K562 (cell line): ENCODE results near the gene ETV3.

Experiments
- CEBPZ ChIP-seq: fragments of 150-350 bp; IDR thresholded peaks from 2 replicates; pipeline ENCODE4 v1.6.1; 2014; ENCODE audit warnings: low read depth, mild to moderate bottlenecking, low read length, borderline replicate concordance
- CTCF ChIP-seq, 3 experiments: IDR thresholded peaks in 2 of 3; conservative IDR thresholded peaks in 1 of 3; 2 replicates each; pipeline ENCODE4 v1.5.1; 2011 to 2012; ENCODE audit warnings: low read length in 3 of 3, mild to moderate bottlenecking in 3 of 3, control low read depth in 2 of 3, improper control_type of control experiment in 1 of 3, inconsistent platforms in 1 of 3, low read depth in 1 of 3, mixed read lengths in 1 of 3, moderate library complexity in 1 of 3; ENCODE audit not compliant: insufficient read depth in 2 of 3
- EP300 ChIP-seq: IDR thresholded peaks from 2 replicates; pipeline ENCODE4 v1.6.1; 2012; ENCODE audit warnings: low read length, improper control_type of control experiment
- FOXA1 ChIP-seq: fragments of 450-650 bp; IDR thresholded peaks from 2 replicates; pipeline ENCODE4 v1.6.1; 2016; ENCODE audit warnings: mild to moderate bottlenecking, borderline replicate concordance
- HDAC6 ChIP-seq: IDR thresholded peaks from 2 replicates; pipeline ENCODE4 v1.6.1; 2012; ENCODE audit warnings: low read depth, mild to moderate bottlenecking, control low read depth, inconsistent platforms, low read length, moderate library complexity
- NFE2L1 ChIP-seq: fragments of 450-650 bp; IDR thresholded peaks from 2 replicates; pipeline ENCODE4 v1.6.1; 2016; ENCODE audit warnings: missing genetic modification characterization, low read depth, mild to moderate bottlenecking, missing compliant biosample characterization, moderate library complexity, borderline replicate concordance
- PML ChIP-seq: IDR thresholded peaks from 2 replicates; pipeline ENCODE4 v1.6.1; 2012; ENCODE audit warnings: low read length, inconsistent platforms
- POLR2A ChIP-seq: fragments of 450-650 bp; conservative IDR thresholded peaks from 2 replicates; pipeline ENCODE4 v1.6.1; 2016
- POLR2AphosphoS5 ChIP-seq: IDR thresholded peaks from 2 replicates; pipeline ENCODE4 v1.6.1; 2011; ENCODE audit warnings: mild to moderate bottlenecking, low read depth, low read length, moderate library complexity; ENCODE audit not compliant: control insufficient read depth, insufficient read depth
- SMARCC2 ChIP-seq: fragments of 450-650 bp; IDR thresholded peaks from 2 replicates; pipeline ENCODE4 v1.6.1; 2017; ENCODE audit warnings: antibody characterized with exemption, moderate library complexity, mild to moderate bottlenecking, low read depth
- ZBTB40 ChIP-seq, 2 experiments: fragments of 450-650 bp in 1 of 2; sonication (generic) in 1 of 2; formaldehyde crosslinking in 1 of 2; IDR thresholded peaks; 2 replicates each; pipeline versions ENCODE4 v1.7.1 to v1.9.0; 2016 to 2022; ENCODE audit warnings: inconsistent platforms in 1 of 2, mild to moderate bottlenecking in 1 of 2, missing genetic modification reagents in 1 of 2
- ZFP36 ChIP-seq: fragments of 150-350 bp; IDR thresholded peaks from 2 replicates; pipeline ENCODE4 v1.6.1; 2018; ENCODE audit warnings: low read length, low read depth; ENCODE audit not compliant: partially characterized antibody
- ZNF232 ChIP-seq: sonication (generic); formaldehyde crosslinking; IDR thresholded peaks from 2 replicates; pipeline ENCODE4 v1.8.0; 2022; ENCODE audit warnings: mild to moderate bottlenecking, missing genetic modification reagents
- ZNF644 ChIP-seq: fragments of 200-800 bp; sonication (Bioruptor generic); IDR thresholded peaks from 2 replicates; pipeline ENCODE4 v1.6.1; 2016; ENCODE audit warnings: low read depth, missing genetic modification characterization, missing compliant biosample characterization

- no peak for TF ChIP-seq ZBTB40 (IDR thresholded peaks at IDR 0.05)
- TF ChIP-seq ZBTB40 (CRISPR knock-in tag; IDR thresholded peaks at IDR 0.05), result no peak
- no peak for TF ChIP-seq ZFP36
- TF ChIP-seq POLR2A, result no peak
- TF ChIP-seq CEBPZ, result no peak
- TF ChIP-seq CTCF (IDR thresholded peaks at IDR 0.05 in 2 of 3, conservative IDR thresholded peaks at IDR 0.05 in 1 of 3; ENCODE audit: insufficient read depth in 2 of 3, low read depth in 1 of 3, low read length in 3 of 3), result peak; percentile 70 to 76 (median 71)
- no peak for TF ChIP-seq SMARCC2
- TF ChIP-seq PML, result no peak
- no peak for TF ChIP-seq POLR2AphosphoS5
- TF ChIP-seq ZNF644 (tag), result no peak
- no peak for TF ChIP-seq ZNF232 (CRISPR knock-in tag)
- TF ChIP-seq HDAC6, result no peak
- no peak for TF ChIP-seq NFE2L1 (tag)
- no peak for TF ChIP-seq FOXA1
- no peak for TF ChIP-seq EP300
Observed at GRCh38 chr1:157073944-157074685, 64.1 kb downstream of the ETV3 start.
